IPS DF 19.7 (cell line): ENCODE results near the gene SRRM2.
"Not testable (repeated sequence)": the region's sequence is repeated elsewhere in the genome, so short reads cannot be mapped to it uniquely, and the experiment has no call there.

Experiments used
- DNase-seq: peaks from one replicate; pipeline ENCODE4 v3.0.0-alpha.2; 2013; ENCODE audit warnings: low read depth, low spot score

The SRRM2 gene

GRCh38 chr16:2715064-2715463 lies 37.4 kb upstream of the SRRM2 start:
- no peak for DNase-seq

- no peak for DNase-seq
Observed at GRCh38 chr16:2715519-2715918, 36.9 kb upstream of the SRRM2 start.

GRCh38 chr16:2715966-2716885 lies 36.2 kb upstream of the SRRM2 start:
- no peak for DNase-seq

GRCh38 chr16:2716948-2717347 lies 35.5 kb upstream of the SRRM2 start:
- no peak for DNase-seq

GRCh38 chr16:2717383-2718263 lies 34.8 kb upstream of the SRRM2 start:
- DNase-seq, result no peak

GRCh38 chr16:2719328-2720063 lies 32.9 kb upstream of the SRRM2 start:
- no peak for DNase-seq

GRCh38 chr16:2720064-2720457 lies 32.4 kb upstream of the SRRM2 start, which contains the start of gene PRSS27:
Gene PRSS27, minus strand, starts transcription at chr16:2720224. Its CDS starts 64 bp downstream, at chr16:2720160.
- DNase-seq, result no peak

GRCh38 chr16:2720719-2721633 lies 31.5 kb upstream of the SRRM2 start:
- peak; percentile 35 for DNase-seq

GRCh38 chr16:2721634-2722173 lies 30.7 kb upstream of the SRRM2 start:
- DNase-seq, result not testable (repeated sequence)

- no peak for DNase-seq
Observed at GRCh38 chr16:2724088-2724676, 28.3 kb upstream of the SRRM2 start.

GRCh38 chr16:2724816-2725348 lies 27.6 kb upstream of the SRRM2 start:
- DNase-seq, result no peak

- DNase-seq, result no peak
Observed at GRCh38 chr16:2726923-2727322, 25.5 kb upstream of the SRRM2 start.

GRCh38 chr16:2728034-2728433 lies 24.4 kb upstream of the SRRM2 start:
- no peak for DNase-seq

GRCh38 chr16:2734844-2735515 lies 17.5 kb upstream of the SRRM2 start:
- no peak for DNase-seq

GRCh38 chr16:2736476-2737237 lies 15.8 kb upstream of the SRRM2 start:
- DNase-seq, result no peak

- no peak for DNase-seq
Observed at GRCh38 chr16:2737238-2737605, 15.2 kb upstream of the SRRM2 start.

- DNase-seq, result no peak
Observed at GRCh38 chr16:2737895-2738418, 14.5 kb upstream of the SRRM2 start.

- DNase-seq, result no peak
Observed at GRCh38 chr16:2738615-2739014, 13.8 kb upstream of the SRRM2 start.
